OCI-LY1 (cell line): ENCODE results near the gene LPCAT1.

ENCODE experiments used
- EZH2 ChIP-seq: fragments of 200-600 bp; sonication (generic), shearing (Covaris generic); IDR thresholded peaks from 2 replicates; pipeline ENCODE4 v1.8.0; 2017; ENCODE audit warnings: borderline replicate concordance, mixed run types, mild to moderate bottlenecking, antibody characterized with exemption, low read length, moderate library complexity, mixed read lengths
- TF ChIP-seq, protein P1 (sequence below): fragments of 200-600 bp; sonication (generic), shearing (Covaris generic); IDR thresholded peaks from 2 replicates; pipeline ENCODE4 v1.5.1; 2017; ENCODE audit warnings: mild to moderate bottlenecking, antibody characterized with exemption, low read length, moderate library complexity, mixed read lengths

DNA sequence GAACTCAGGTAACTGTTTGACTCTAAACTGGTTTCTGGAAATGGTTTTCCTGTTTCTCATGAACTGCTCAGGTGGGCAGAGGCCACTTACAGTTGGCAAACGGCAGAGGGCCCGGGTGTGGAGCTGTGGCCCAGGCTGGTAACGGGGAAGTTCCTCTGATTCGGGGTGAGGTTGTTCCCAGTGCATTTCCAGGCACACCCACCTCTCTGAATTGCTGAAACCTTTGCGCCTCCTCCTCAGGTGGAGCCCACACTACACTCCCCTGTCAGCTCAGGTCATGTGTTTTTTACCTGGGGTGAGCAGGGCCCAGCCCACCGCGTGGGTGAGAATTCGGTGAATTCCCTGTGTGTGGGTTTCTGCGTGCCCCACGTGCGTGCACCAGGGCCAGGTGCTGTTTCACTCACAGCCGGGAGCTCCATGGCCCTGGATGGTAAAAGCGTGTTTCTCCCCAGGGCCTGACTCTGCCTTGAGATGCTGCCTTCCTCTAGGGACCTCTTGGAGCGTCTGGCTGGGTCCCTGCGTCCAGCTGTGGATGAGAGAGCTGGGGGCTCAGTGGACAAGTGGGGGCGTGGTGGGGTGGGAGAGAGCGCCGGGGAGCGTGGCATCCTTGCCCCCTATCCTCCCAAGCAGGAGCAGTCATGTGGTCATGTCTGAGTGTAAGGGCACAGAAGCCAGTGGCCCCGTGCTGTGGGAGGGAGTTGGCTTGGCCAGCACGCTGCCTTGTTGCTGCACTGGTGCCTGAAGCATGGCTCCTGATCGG is 33.5 kb upstream of the LPCAT1 start:
- no peak for TF ChIP-seq EZH2
- TF ChIP-seq, protein P1, sequence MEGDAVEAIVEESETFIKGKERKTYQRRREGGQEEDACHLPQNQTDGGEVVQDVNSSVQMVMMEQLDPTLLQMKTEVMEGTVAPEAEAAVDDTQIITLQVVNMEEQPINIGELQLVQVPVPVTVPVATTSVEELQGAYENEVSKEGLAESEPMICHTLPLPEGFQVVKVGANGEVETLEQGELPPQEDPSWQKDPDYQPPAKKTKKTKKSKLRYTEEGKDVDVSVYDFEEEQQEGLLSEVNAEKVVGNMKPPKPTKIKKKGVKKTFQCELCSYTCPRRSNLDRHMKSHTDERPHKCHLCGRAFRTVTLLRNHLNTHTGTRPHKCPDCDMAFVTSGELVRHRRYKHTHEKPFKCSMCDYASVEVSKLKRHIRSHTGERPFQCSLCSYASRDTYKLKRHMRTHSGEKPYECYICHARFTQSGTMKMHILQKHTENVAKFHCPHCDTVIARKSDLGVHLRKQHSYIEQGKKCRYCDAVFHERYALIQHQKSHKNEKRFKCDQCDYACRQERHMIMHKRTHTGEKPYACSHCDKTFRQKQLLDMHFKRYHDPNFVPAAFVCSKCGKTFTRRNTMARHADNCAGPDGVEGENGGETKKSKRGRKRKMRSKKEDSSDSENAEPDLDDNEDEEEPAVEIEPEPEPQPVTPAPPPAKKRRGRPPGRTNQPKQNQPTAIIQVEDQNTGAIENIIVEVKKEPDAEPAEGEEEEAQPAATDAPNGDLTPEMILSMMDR: no peak
